ENCODE data around the gene SLC12A9. TPM values are rescaled to one million over a fixed set of nuclear protein-coding genes. Genes with fewer than 3 reads are reported as not detected.
A peak's percentile ranks its signal among the peaks of the same experiment; 100 is the strongest.

SLC12A9 gene
- total and polyA plus RNA-seq, 2 experiments from 2014 or later = 10.3 to 39.9 TPM

- TF ChIP-seq ZNF462 (CRISPR knock-in tag; IDR thresholded peaks at IDR 0.05) (no peak), JUNB (IDR thresholded peaks at IDR 0.05; ENCODE audit: unreplicated experiment) (no peak), NANOG (IDR thresholded peaks at IDR 0.05; ENCODE audit: borderline replicate concordance) (no peak), ETS1 (IDR thresholded peaks at IDR 0.05) (peak; percentile 93), STAT1 (IDR thresholded peaks at IDR 0.05; ENCODE audit: unreplicated experiment) (no peak), EZH2phosphoT487 (IDR thresholded peaks at IDR 0.05; ENCODE audit: unreplicated experiment) (no peak), POLR2AphosphoS5 (IDR thresholded peaks at IDR 0.05; ENCODE audit: low read depth) (peak; percentile 64), CREB1 (CRISPR knock-in tag; IDR thresholded peaks at IDR 0.05; ENCODE audit: low read depth) (0 out of 2 replicates have a peak, but pooled peaks have one; percentile 2), ZNF114 (CRISPR knock-in tag; IDR thresholded peaks at IDR 0.05) (no peak), ZNF331 (CRISPR knock-in tag; IDR thresholded peaks at IDR 0.05; ENCODE audit: low read depth) (no peak)
Observed at GRCh38 chr7:100837099-100837836, 15.2 kb upstream of the SLC12A9 start (continued).

Data from GM23338 (cell line).